Activated CD8-positive, alpha-beta T cell treated with anti-CD3 and anti-CD28 coated beads for 36 hours (primary cell): ENCODE data around the gene NPC2. TPM values are rescaled to one million over a fixed set of nuclear protein-coding genes. Genes with fewer than 3 reads are reported as not detected.

Experiments used
- ATAC-seq: fragments of 200-7000 bp; cut with Tn5 transposase; one replicate; pipeline ENCODE4 v1.10.0; 2021; ENCODE audit warnings: mild to moderate bottlenecking, moderate library complexity
- CTCF ChIA-PET: fragments of 350-600 bp; sonication (Branson Sonifier 250); formaldehyde crosslinking; loops from one replicate; lab custom pipeline; 2021; ENCODE audit warnings: antibody characterized with exemption; lab: Charles Lee
- POLR2A ChIA-PET: fragments of 350-600 bp; sonication (Branson Sonifier 250); formaldehyde crosslinking; loops from one replicate; lab custom pipeline; 2021; ENCODE audit warnings: antibody characterized with exemption; lab: Charles Lee
- DNase-seq: peaks from one replicate; pipeline ENCODE4 v3.0.0-alpha.2; 2020
- H3K27ac Mint-ChIP-seq: one replicate; pipeline ENCODE4 v1.8.0; 2021; ENCODE audit warnings: mild to moderate bottlenecking, mixed read lengths
- H3K27me3 Mint-ChIP-seq: one replicate; pipeline ENCODE4 v1.8.0; 2021; ENCODE audit warnings: mixed read lengths
- H3K36me3 Mint-ChIP-seq: one replicate; pipeline ENCODE4 v1.8.0; 2021; ENCODE audit warnings: low read depth, mixed read lengths
- H3K4me1 Mint-ChIP-seq: one replicate; pipeline ENCODE4 v1.8.0; 2021; ENCODE audit warnings: low read depth, mixed read lengths
- H3K4me3 Mint-ChIP-seq: one replicate; pipeline ENCODE4 v1.8.0; 2021; ENCODE audit warnings: mild to moderate bottlenecking, moderate library complexity, mixed read lengths
- H3K9me3 Mint-ChIP-seq: one replicate; pipeline ENCODE4 v1.8.0; 2021; ENCODE audit warnings: mixed read lengths
- intact Hi-C: fragments of 100-400 bp; cut with micrococcal nuclease; formaldehyde crosslinking; loops from one replicate; pipeline ENCODE4 v1.10.0; 2022
- total RNA-seq, 2 experiments: library from RNA; stranded (reverse); gene quantifications; one replicate each; pipeline ENCODE4 v1.2.3, GENCODE V29; 2021
- TF ChIP-seq, protein P1 (sequence below): fragments of 200-600 bp; IDR thresholded peaks from one replicate; pipeline ENCODE4 v1.8.0; 2022; ENCODE audit warnings: antibody characterized with exemption, mild to moderate bottlenecking

Gene NPC2
- total RNA-seq, 2 experiments from 2014 or later = 19.1 to 21.0 TPM

DNA sequence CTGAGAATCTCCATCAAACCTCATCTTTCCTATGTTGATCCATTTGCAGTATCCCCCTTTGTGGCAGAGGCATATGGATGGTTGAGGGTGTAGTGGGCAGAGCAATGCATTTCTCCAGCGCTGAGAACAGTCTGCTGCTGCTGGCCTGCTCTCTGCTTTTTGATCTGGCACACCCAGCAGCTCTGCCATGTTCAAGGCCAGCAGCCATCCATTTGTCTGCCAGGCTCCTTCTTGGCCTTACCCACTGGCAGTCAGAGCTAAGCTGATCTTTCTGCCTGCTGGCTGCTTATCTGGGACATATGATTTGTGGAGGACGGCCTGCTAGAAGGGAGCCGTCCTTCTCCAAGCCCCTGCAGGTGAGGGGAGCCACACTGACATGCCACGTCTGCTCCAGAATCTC lies 17.0 kb downstream of the NPC2 start:
- no peak for DNase-seq
- CTCF ChIA-PET = interaction anchor here (0.6 kb wide), 1 partner anchor 93 kb away, joined by 3 read pairs; no protein-coding TSS in a partner anchor

DNA sequence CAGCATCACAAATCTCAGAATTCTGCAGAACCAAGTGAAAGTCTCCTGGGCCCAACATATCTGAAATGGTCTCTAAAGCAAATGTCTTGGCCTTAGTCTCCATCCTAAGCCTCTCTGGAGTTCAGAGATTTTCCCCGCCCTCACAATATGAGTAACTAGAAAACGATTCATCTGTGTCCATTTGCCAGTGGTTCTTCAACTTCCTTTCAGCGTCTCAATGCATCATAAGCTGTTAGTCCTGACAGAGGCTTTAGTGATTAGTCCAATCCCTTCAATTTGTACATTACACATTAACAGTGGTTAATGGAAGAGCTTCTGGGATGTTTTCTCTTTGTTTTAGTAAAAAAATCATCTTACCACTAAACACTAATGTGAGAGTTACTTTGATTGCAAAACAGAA lies 17.4 kb downstream of the NPC2 start:
- no peaks in the 10 kb centered on the region for H3K9me3 Mint-ChIP-seq
- H3K27ac Mint-ChIP-seq = no peak overlapping the region
- no peaks in the 10 kb centered on the region for H3K36me3 Mint-ChIP-seq
- H3K27me3 Mint-ChIP-seq = no peaks in the 10 kb centered on the region
- DNase-seq (no peak), ATAC-seq (no peak)
- peaks cover 5% of the 10 kb centered on the region for H3K4me1 Mint-ChIP-seq
- ChIA-PET CTCF (interaction anchor here (0.6 kb wide), 1 partner anchor 93 kb away, joined by 3 read pairs; no protein-coding TSS in a partner anchor), POLR2A (interaction anchor here (1.0 kb wide), 1 partner anchor 12 kb away, joined by 3 read pairs; no protein-coding TSS in a partner anchor)
- TF ChIP-seq, protein P1, sequence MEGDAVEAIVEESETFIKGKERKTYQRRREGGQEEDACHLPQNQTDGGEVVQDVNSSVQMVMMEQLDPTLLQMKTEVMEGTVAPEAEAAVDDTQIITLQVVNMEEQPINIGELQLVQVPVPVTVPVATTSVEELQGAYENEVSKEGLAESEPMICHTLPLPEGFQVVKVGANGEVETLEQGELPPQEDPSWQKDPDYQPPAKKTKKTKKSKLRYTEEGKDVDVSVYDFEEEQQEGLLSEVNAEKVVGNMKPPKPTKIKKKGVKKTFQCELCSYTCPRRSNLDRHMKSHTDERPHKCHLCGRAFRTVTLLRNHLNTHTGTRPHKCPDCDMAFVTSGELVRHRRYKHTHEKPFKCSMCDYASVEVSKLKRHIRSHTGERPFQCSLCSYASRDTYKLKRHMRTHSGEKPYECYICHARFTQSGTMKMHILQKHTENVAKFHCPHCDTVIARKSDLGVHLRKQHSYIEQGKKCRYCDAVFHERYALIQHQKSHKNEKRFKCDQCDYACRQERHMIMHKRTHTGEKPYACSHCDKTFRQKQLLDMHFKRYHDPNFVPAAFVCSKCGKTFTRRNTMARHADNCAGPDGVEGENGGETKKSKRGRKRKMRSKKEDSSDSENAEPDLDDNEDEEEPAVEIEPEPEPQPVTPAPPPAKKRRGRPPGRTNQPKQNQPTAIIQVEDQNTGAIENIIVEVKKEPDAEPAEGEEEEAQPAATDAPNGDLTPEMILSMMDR = no peak
- no peak overlapping the region for H3K4me3 Mint-ChIP-seq
- intact Hi-C loops = no loop called here

More for the DNA sequence above, 17.0 kb downstream of the NPC2 start:
- H3K36me3 Mint-ChIP-seq = no peaks in the 10 kb centered on the region
- no peaks in the 10 kb centered on the region for H3K27me3 Mint-ChIP-seq
- ATAC-seq = no peak
- H3K4me3 Mint-ChIP-seq = no peak overlapping the region
- POLR2A ChIA-PET = no interaction called here
- H3K9me3 Mint-ChIP-seq = no peaks in the 10 kb centered on the region
- intact Hi-C loops = no loop called here
- H3K4me1 Mint-ChIP-seq = peaks cover 5% of the 10 kb centered on the region
- H3K27ac Mint-ChIP-seq = no peak overlapping the region
- TF ChIP-seq, protein P1 = no peak

DNA sequence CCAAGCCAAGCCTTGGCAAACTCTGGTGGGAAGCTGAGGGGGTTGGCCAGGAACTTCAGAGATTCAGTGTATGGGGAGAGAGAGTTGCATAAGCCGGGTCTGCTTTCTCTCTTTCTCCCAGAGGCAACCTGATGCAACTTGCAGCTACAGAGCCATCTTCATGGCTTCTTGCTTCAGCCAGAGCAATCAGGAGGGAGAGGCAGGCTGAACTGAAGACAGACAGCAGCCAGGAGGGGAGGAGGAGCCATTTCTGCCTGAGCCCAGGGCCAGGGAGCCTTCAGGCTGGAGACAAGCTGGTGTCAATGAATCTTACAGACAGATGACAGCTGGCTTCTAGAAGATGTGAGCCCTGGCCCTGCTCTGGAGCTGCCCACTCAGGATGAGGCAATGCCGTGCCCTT lies 18.7 kb downstream of the NPC2 start:
- H3K4me3 Mint-ChIP-seq = no peak overlapping the region
- intact Hi-C loops = no loop called here
- no peaks in the 10 kb centered on the region for H3K9me3 Mint-ChIP-seq
- DNase-seq (no peak), ATAC-seq (no peak)
- CTCF ChIA-PET = interaction anchor here (1.6 kb wide), 1 partner anchor 12 kb away, joined by 3 read pairs; no protein-coding TSS in a partner anchor
- POLR2A ChIA-PET = interaction anchor here (1.0 kb wide), 1 partner anchor 10 kb away, joined by 3 read pairs; no protein-coding TSS in a partner anchor
- TF ChIP-seq, protein P1 = no peak
- H3K36me3 Mint-ChIP-seq = no peaks in the 10 kb centered on the region
- no peaks in the 10 kb centered on the region for H3K27me3 Mint-ChIP-seq
- H3K4me1 Mint-ChIP-seq = peaks cover 5% of the 10 kb centered on the region
- no peak overlapping the region for H3K27ac Mint-ChIP-seq

DNA sequence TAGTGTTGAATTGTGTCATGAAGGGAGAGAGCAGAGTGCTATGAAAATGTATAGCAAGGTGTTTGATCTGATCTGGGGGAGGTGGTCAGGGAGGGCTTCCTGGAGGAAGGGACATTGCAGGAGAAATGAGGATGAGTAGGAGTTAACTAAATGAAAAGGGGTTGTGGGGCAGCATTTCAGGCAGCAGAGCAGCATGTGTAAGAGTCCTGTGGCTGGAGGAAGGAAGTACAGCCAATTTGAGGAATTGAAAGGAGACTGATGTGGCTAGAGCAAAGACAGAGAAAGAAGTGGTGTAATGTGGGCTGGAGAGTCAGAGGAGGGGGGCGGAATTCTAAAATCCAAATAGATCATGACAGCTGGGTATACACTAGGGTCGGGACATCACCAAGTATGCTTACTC lies 20.5 kb downstream of the NPC2 start:
- Mint-ChIP-seq H3K27me3 (no peaks in the 10 kb centered on the region), H3K36me3 (no peaks in the 10 kb centered on the region), H3K4me3 (no peak overlapping the region), H3K4me1 (peaks cover 5% of the 10 kb centered on the region), H3K9me3 (no peaks in the 10 kb centered on the region), H3K27ac (no peak overlapping the region)
- ATAC-seq (no peak), DNase-seq (no peak)
- intact Hi-C loops = no loop called here
- TF ChIP-seq, protein P1 = no peak
- POLR2A ChIA-PET = no interaction called here
- CTCF ChIA-PET = no interaction called here
